ENCODE data around the gene SHPK.

SHPK gene

DNA sequence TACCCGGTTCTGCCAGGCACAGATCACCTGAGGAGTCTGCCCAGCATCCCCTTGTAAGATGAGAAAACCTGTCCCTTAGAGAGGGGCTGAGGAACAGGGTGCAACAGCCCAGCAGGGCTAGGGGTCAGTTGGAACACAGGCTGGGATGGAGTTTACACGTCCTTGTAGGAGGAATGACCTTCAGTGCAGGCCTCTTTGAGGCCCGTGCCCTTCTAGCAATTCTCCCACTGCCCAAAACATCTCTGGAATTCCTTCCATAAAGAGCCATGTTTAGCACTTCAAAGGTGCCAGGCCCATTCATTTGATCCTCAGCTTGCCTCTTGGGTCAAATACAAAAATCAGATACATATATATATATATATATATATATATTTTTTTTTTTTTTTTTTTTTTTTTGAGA lies 5.0 kb upstream of the SHPK start:
- Histone ChIP-seq H2BK5ac (ENCODE audit: low read length) (no peak overlapping the region), H3K9ac (ENCODE audit: low read depth, low read length, poor library complexity) (no peak overlapping the region), H3K27ac (replicated peaks; ENCODE audit: low read length) (no peak overlapping the region), H3K27me3 (ENCODE audit: control insufficient read depth in 3 of 3, insufficient read depth in 3 of 3, low read depth in 1 of 3, low read length in 3 of 3) (no peaks in the 10 kb centered on the region), H3K18ac (ENCODE audit: low read length) (no peak overlapping the region), H3K4me3 (ENCODE audit: low read length in 2 of 2) (no peak overlapping the region), H2BK12ac (ENCODE audit: low read length) (no peak overlapping the region), H3K23ac (ENCODE audit: low read depth, low read length, poor library complexity) (no peak overlapping the region), H2BK120ac (ENCODE audit: low read depth, low read length) (no peak overlapping the region), H4K8ac (ENCODE audit: low read depth, low read length) (no peak overlapping the region), H3K9me3 (replicated peaks in 1 of 2; ENCODE audit: control insufficient read depth in 2 of 2, insufficient read depth in 1 of 2, low read depth in 1 of 2, low read length in 2 of 2) (no peaks in the 10 kb centered on the region), H2AK5ac (ENCODE audit: low read depth, low read length) (no peak overlapping the region), H2BK15ac (ENCODE audit: low read length) (no peak overlapping the region), H2AFZ (ENCODE audit: low read length) (no peak overlapping the region), H3K4me1 (ENCODE audit: control insufficient read depth in 2 of 2, insufficient read depth in 1 of 2, low read depth in 1 of 2, low read length in 2 of 2) (peaks cover 2 to 25% of the 10 kb centered on the region in 2 donors), H4K91ac (ENCODE audit: low read depth, low read length, poor library complexity) (no peak overlapping the region), H3K14ac (ENCODE audit: low read length) (no peak overlapping the region), H3K36me3 (replicated peaks in 1 of 2; ENCODE audit: control insufficient read depth in 2 of 2, insufficient read depth in 2 of 2, low read length in 2 of 2) (peaks cover 4 to 29% of the 10 kb centered on the region in 2 donors), H3K4me2 (ENCODE audit: insufficient read depth, low read length, poor library complexity, severe bottlenecking) (no peak overlapping the region), H3K79me1 (ENCODE audit: low read depth, low read length) (peaks cover 9% of the 10 kb centered on the region), H3K4ac (ENCODE audit: low read length) (no peak overlapping the region)
- DNase-seq (ENCODE audit: low spot score), result no peak
- WGBS, 2 donors (ENCODE audit: extremely low coverage in 2 of 2, insufficient read length in 2 of 2, insufficient replicate concordance in 1 of 2), result no CpG with 5 or more reads among the region's 3 CpGs

DNA sequence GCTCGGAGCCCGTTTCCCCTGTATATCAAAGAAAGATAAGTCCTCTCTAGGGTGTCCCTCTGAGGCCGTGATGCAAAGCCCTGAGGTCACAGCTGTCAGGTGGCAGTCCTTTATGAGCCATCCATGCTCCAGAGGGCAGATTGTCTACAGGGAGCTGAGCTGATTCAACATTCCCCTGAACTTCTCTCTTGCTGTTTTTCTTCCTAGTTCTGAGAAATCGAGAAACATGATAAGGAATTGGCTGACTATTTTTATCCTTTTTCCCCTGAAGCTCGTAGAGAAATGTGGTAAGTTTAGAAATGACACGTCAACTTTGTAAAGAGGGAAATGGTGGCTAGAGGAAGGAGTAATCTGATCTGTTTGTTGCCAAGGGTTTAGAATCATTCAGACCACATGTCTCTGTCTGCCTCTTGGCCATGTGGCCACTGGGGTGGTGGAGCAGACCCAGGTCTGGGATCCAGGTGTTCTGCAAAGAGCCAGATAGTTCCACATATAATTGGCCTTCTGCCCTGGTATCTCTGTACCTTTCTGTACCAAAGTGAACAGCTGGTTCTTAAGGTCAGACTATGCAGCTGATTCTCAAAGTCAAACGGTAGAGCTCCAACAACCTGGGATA lies 4.0 kb upstream of the SHPK start:
- H3K14ac ChIP-seq (ENCODE audit: low read length), result no peak overlapping the region
- H2AK5ac ChIP-seq (ENCODE audit: low read depth, low read length), result no peak overlapping the region
- no peak overlapping the region for H2BK5ac ChIP-seq (ENCODE audit: low read length)
- no peak overlapping the region for H3K27ac ChIP-seq (replicated peaks; ENCODE audit: low read length)
- no peak overlapping the region for H2BK12ac ChIP-seq (ENCODE audit: low read length)
- H3K9me3 ChIP-seq (replicated peaks in 1 of 2; ENCODE audit: control insufficient read depth in 2 of 2, insufficient read depth in 1 of 2, low read depth in 1 of 2, low read length in 2 of 2), result no peaks in the 10 kb centered on the region
- peaks cover 15% of the 10 kb centered on the region for H3K79me1 ChIP-seq (ENCODE audit: low read depth, low read length)
- H3K4me1 ChIP-seq (ENCODE audit: control insufficient read depth in 2 of 2, insufficient read depth in 1 of 2, low read depth in 1 of 2, low read length in 2 of 2), result peaks cover 2 to 28% of the 10 kb centered on the region in 2 donors
- H3K36me3 ChIP-seq (replicated peaks in 1 of 2; ENCODE audit: control insufficient read depth in 2 of 2, insufficient read depth in 2 of 2, low read length in 2 of 2), result peaks cover 4 to 23% of the 10 kb centered on the region in 2 donors
- WGBS, 2 donors (ENCODE audit: extremely low coverage in 2 of 2, insufficient read length in 2 of 2, insufficient replicate concordance in 1 of 2), result no CpG with 5 or more reads among the region's 7 CpGs
- no peak overlapping the region for H3K23ac ChIP-seq (ENCODE audit: low read depth, low read length, poor library complexity)
- no peak overlapping the region for H4K8ac ChIP-seq (ENCODE audit: low read depth, low read length)
- no peak overlapping the region for H2BK15ac ChIP-seq (ENCODE audit: low read length)
- H2AFZ ChIP-seq (ENCODE audit: low read length), result no peak overlapping the region
- H3K4me3 ChIP-seq (ENCODE audit: low read length in 2 of 2), result no peak overlapping the region
- no peak overlapping the region for H3K9ac ChIP-seq (ENCODE audit: low read depth, low read length, poor library complexity)
- H3K18ac ChIP-seq (ENCODE audit: low read length), result no peak overlapping the region
- no peak for DNase-seq (ENCODE audit: low spot score)
- no peak overlapping the region for H2BK120ac ChIP-seq (ENCODE audit: low read depth, low read length)
- no peak overlapping the region for H3K4me2 ChIP-seq (ENCODE audit: insufficient read depth, low read length, poor library complexity, severe bottlenecking)
- H4K91ac ChIP-seq (ENCODE audit: low read depth, low read length, poor library complexity), result no peak overlapping the region
- H3K27me3 ChIP-seq (ENCODE audit: control insufficient read depth in 3 of 3, insufficient read depth in 3 of 3, low read depth in 1 of 3, low read length in 3 of 3), result no peaks in the 10 kb centered on the region
- H3K4ac ChIP-seq (ENCODE audit: low read length), result no peak overlapping the region

DNA sequence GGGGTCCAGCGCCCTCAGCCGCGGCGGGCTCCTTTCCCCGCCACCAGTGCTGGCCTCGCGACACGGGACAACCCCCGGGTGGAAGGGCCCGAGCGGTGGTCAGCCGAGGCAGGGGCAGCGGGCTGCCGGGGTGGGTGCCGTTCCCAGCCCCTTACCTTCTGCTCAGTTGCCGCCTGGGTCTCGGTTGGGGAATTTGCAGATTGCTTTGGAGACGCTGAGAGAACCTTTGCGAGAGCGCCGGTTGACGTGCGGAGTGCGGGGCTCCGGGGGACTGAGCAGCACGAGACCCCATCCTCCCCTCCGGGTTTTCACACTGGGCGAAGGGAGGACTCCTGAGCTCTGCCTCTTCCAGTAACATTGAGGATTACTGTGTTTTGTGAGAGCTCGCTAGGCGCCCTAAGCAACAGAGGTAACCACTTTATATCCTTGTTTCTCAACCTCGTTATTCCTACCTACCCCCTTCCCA lies 891 bp upstream of the SHPK start:
- no peak for DNase-seq (ENCODE audit: low spot score)
- H3K9ac ChIP-seq (ENCODE audit: low read depth, low read length, poor library complexity), result peak overlapping the region; percentile 93
- H3K36me3 ChIP-seq (replicated peaks in 1 of 2; ENCODE audit: control insufficient read depth in 2 of 2, insufficient read depth in 2 of 2, low read length in 2 of 2), result peaks cover 6 to 19% of the 10 kb centered on the region in 2 donors
- no peak overlapping the region for H3K27ac ChIP-seq (replicated peaks; ENCODE audit: low read length)
- H2AK5ac ChIP-seq (ENCODE audit: low read depth, low read length), result peak overlapping the region; percentile 63
- H2BK5ac ChIP-seq (ENCODE audit: low read length), result peak overlapping the region; percentile 98
- no peak overlapping the region for H2BK120ac ChIP-seq (ENCODE audit: low read depth, low read length)
- H2BK12ac ChIP-seq (ENCODE audit: low read length), result no peak overlapping the region
- H2AFZ ChIP-seq (ENCODE audit: low read length), result peak overlapping the region; percentile 98
- H3K9me3 ChIP-seq (replicated peaks in 1 of 2; ENCODE audit: control insufficient read depth in 2 of 2, insufficient read depth in 1 of 2, low read depth in 1 of 2, low read length in 2 of 2), result no peaks in the 10 kb centered on the region
- H3K14ac ChIP-seq (ENCODE audit: low read length), result no peak overlapping the region
- H3K27me3 ChIP-seq (ENCODE audit: control insufficient read depth in 3 of 3, insufficient read depth in 3 of 3, low read depth in 1 of 3, low read length in 3 of 3), result no peaks in the 10 kb centered on the region
- no peak overlapping the region for H3K4ac ChIP-seq (ENCODE audit: low read length)
- H3K18ac ChIP-seq (ENCODE audit: low read length), result peak overlapping the region; percentile 100
- peaks cover 6 to 28% of the 10 kb centered on the region in 2 donors for H3K4me1 ChIP-seq (ENCODE audit: control insufficient read depth in 2 of 2, insufficient read depth in 1 of 2, low read depth in 1 of 2, low read length in 2 of 2)
- peak overlapping the region; percentile 94 for H2BK15ac ChIP-seq (ENCODE audit: low read length)
- peaks cover 21% of the 10 kb centered on the region for H3K79me1 ChIP-seq (ENCODE audit: low read depth, low read length)
- WGBS, 2 donors (ENCODE audit: extremely low coverage in 2 of 2, insufficient read length in 2 of 2, insufficient replicate concordance in 1 of 2), result no CpG with 5 or more reads among the region's 31 CpGs
- H4K8ac ChIP-seq (ENCODE audit: low read depth, low read length), result no peak overlapping the region
- no peak overlapping the region for H4K91ac ChIP-seq (ENCODE audit: low read depth, low read length, poor library complexity)
- H3K4me2 ChIP-seq (ENCODE audit: insufficient read depth, low read length, poor library complexity, severe bottlenecking), result peak overlapping the region; percentile 84
- H3K23ac ChIP-seq (ENCODE audit: low read depth, low read length, poor library complexity), result peak overlapping the region; percentile 96
- peak overlapping the region; percentile 92 to 99 for H3K4me3 ChIP-seq (ENCODE audit: low read length in 2 of 2)

DNA sequence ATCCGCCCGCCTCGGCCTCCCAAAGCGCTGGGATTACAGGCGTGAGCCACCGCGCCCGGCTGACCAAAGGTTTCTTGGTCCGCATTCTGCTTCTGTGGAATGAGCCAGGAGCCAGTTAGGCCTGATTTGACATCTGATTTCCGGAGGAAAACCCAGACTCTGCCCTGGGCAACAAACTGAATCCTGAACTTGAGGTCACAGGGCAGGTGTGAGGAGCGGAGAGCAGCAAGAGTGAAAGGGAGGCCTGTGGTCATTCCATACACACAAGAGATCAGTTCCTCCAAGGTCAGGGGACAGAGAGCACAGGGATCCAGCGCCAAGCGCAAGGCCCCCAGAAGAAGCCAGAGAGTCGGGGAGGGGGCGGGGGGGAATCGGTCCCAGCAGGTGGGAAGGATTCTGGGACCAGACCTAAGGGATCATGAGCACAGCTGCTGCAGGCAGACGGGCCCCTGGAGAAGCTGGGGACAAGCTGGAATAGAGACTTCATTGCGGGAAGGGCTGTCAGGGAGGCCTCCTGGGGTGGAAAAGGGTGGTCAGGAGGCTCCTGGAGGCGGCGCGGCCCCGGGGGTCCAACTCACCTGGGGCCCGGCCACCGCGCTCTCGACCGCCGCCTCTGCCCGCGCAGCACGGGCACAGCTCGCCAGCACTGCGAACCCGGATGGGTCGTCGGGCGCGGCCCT lies 436 bp downstream of the SHPK start:
- Histone ChIP-seq H2AFZ (ENCODE audit: low read length) (peak overlapping the region; percentile 98), H3K4ac (ENCODE audit: low read length) (no peak overlapping the region), H2BK5ac (ENCODE audit: low read length) (peak overlapping the region; percentile 98), H3K14ac (ENCODE audit: low read length) (no peak overlapping the region), H3K36me3 (replicated peaks in 1 of 2; ENCODE audit: control insufficient read depth in 2 of 2, insufficient read depth in 2 of 2, low read length in 2 of 2) (peaks cover 6 to 22% of the 10 kb centered on the region in 2 donors), H4K8ac (ENCODE audit: low read depth, low read length) (no peak overlapping the region), H3K9ac (ENCODE audit: low read depth, low read length, poor library complexity) (peak overlapping the region; percentile 99), H3K27me3 (ENCODE audit: control insufficient read depth in 3 of 3, insufficient read depth in 3 of 3, low read depth in 1 of 3, low read length in 3 of 3) (no peaks in the 10 kb centered on the region), H4K91ac (ENCODE audit: low read depth, low read length, poor library complexity) (no peak overlapping the region), H3K4me2 (ENCODE audit: insufficient read depth, low read length, poor library complexity, severe bottlenecking) (peak overlapping the region; percentile 93), H3K9me3 (replicated peaks in 1 of 2; ENCODE audit: control insufficient read depth in 2 of 2, insufficient read depth in 1 of 2, low read depth in 1 of 2, low read length in 2 of 2) (no peaks in the 10 kb centered on the region), H3K4me1 (ENCODE audit: control insufficient read depth in 2 of 2, insufficient read depth in 1 of 2, low read depth in 1 of 2, low read length in 2 of 2) (peaks cover 6 to 22% of the 10 kb centered on the region in 2 donors), H2BK120ac (ENCODE audit: low read depth, low read length) (peak overlapping the region; percentile 81), H3K4me3 (ENCODE audit: low read length in 2 of 2) (peak overlapping the region; percentile 99), H2BK15ac (ENCODE audit: low read length) (no peak overlapping the region), H3K27ac (replicated peaks; ENCODE audit: low read length) (peak overlapping the region; percentile 26), H3K18ac (ENCODE audit: low read length) (peak overlapping the region; percentile 99), H3K23ac (ENCODE audit: low read depth, low read length, poor library complexity) (peak overlapping the region; percentile 91), H2AK5ac (ENCODE audit: low read depth, low read length) (peak overlapping the region; percentile 66), H2BK12ac (ENCODE audit: low read length) (no peak overlapping the region), H3K79me1 (ENCODE audit: low read depth, low read length) (peaks cover 21% of the 10 kb centered on the region)
- peak; percentile 6 for DNase-seq (ENCODE audit: low spot score)
- WGBS, 2 donors (ENCODE audit: extremely low coverage in 2 of 2, insufficient read length in 2 of 2, insufficient replicate concordance in 1 of 2), result no CpG with 5 or more reads among the region's 38 CpGs

Data from neuronal stem cell (in vitro differentiated cells).